ENCODE measurements around the gene GABRG3.

The GABRG3 gene

GRCh38 chr15:27583651-27584050 is 612.7 kb downstream of the GABRG3 start:
- H3K4me3 ChIP-seq (ENCODE audit: low read depth, low read length): no peak overlapping the region
- DNase-seq (ENCODE audit: low read depth): no peak
- TF ChIP-seq CTCF (IDR thresholded peaks at IDR 0.05; ENCODE audit: insufficient read depth, low read depth, low read length, missing control alignments): no peak

- no peak for DNase-seq (ENCODE audit: low read depth)
- no peak overlapping the region for H3K4me3 ChIP-seq (ENCODE audit: low read depth, low read length)
- TF ChIP-seq CTCF (IDR thresholded peaks at IDR 0.05; ENCODE audit: insufficient read depth, low read depth, low read length, missing control alignments): no peak
Measured at GRCh38 chr15:27585041-27585640, 614.2 kb downstream of the GABRG3 start.

- no peak overlapping the region for H3K4me3 ChIP-seq (ENCODE audit: low read depth, low read length)
- no peak for DNase-seq (ENCODE audit: low read depth)
- no peak for TF ChIP-seq CTCF (IDR thresholded peaks at IDR 0.05; ENCODE audit: insufficient read depth, low read depth, low read length, missing control alignments)
Measured at GRCh38 chr15:27587810-27588209, 616.8 kb downstream of the GABRG3 start.

GRCh38 chr15:27589260-27589659 is 618.3 kb downstream of the GABRG3 start:
- no peak for TF ChIP-seq CTCF (IDR thresholded peaks at IDR 0.05; ENCODE audit: insufficient read depth, low read depth, low read length, missing control alignments)
- DNase-seq (ENCODE audit: low read depth): peak; percentile 6
- H3K4me3 ChIP-seq (ENCODE audit: low read depth, low read length): no peak overlapping the region

- no peak overlapping the region for H3K4me3 ChIP-seq (ENCODE audit: low read depth, low read length)
- TF ChIP-seq CTCF (IDR thresholded peaks at IDR 0.05; ENCODE audit: insufficient read depth, low read depth, low read length, missing control alignments): no peak
- DNase-seq (ENCODE audit: low read depth): no peak
Measured at GRCh38 chr15:27589782-27590181, 618.8 kb downstream of the GABRG3 start.

All from GM12865 (cell line).